ENCODE results near the gene CACNA1G.

- no peak for TF ChIP-seq CTCF (IDR thresholded peaks at IDR 0.05)
- no peak for TF ChIP-seq POLR2A (IDR thresholded peaks at IDR 0.05)
These were observed 11.1 kb upstream of the CACNA1G start for GRCh38 chr17:50549256-50549941.

All from testis (tissue), 2 donors.